ENCODE results near the gene DGKD. TPM values are rescaled to one million over a fixed set of nuclear protein-coding genes. Genes with fewer than 3 reads are reported as not detected.

DGKD gene
- total RNA-seq, 1 experiment from 2014 or later, result 41.4 TPM

DNA sequence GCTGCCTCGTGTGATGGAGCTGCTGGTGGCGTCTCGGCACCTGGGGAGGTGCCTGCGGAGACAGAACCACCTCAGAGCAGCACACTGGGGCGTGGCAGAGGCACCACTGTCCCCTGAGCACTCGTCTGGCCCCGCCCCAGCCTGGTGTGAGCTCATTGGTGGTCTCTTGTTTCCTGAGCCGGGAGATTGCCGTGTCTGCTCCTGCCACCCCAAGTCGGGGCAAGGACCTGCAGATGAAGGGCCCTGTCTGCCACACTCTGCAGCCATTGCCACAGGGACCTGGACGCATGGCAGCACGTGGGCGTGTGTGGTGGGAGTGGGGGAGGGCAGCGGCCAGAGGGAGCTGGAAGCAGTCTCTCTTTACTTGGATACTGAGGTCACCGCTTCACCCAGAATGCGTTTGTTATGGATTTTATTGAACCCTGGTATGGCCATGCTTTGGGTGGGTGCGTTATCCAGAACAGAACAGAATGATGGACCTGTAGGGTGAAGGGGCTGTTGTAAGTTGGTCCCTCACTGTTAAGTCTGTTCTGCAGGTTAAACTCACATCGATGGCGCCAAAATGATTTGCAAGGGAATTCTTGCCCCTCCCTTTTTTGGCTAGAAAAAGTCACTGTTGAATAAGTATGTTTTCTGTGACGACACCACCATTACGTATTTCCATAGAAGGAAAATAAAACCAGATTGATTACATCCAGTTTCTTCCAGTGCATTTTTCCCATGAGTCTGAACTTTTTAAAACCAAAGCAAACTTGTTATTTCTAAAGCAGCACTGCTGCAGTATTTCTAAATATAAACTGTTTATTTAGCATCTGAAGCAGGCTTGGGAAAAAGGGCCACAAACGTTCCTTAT, 120.2 kb downstream of the DGKD start (continued):
- no peak for TF ChIP-seq IRF2 (CRISPR knock-in tag; IDR thresholded peaks at IDR 0.05; ENCODE audit: borderline replicate concordance, low read depth)
- TF ChIP-seq HMGA2 (CRISPR knock-in tag; IDR thresholded peaks at IDR 0.05), result no peak
- no peak for TF ChIP-seq NR3C1 (CRISPR knock-in tag; conservative IDR thresholded peaks at IDR 0.05; ENCODE audit: low read depth)
- no peak for TF ChIP-seq CREB1 (CRISPR knock-in tag; IDR thresholded peaks at IDR 0.05)

DNA sequence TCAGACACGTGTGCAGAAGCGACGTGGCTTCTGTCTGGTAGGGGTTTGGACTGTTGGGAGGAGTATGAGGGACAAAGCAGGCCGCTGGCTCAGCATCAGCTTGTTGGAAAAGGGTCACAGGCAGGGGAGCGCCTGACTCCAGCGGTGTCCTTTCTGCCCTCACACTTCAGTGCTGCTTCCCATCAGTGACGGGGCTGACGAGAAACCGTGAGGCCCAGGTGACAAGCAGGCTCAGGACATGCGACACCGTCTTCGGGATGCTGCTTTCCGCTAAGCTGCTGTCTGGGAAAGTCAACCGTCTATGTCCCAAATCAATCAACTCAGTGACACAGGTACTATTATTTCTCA, 121.7 kb downstream of the DGKD start:
- POLR2A ChIA-PET, result no interaction called here
- Mint-ChIP-seq H3K27me3 (ENCODE audit: low read depth) (no peaks in the 10 kb centered on the region), H3K27ac (no peak overlapping the region), H3K4me3 (no peak overlapping the region), H3K9me3 (no peaks in the 10 kb centered on the region), H3K4me1 (peaks cover 4% of the 10 kb centered on the region; the same call in 1 of the 2 replicates), H3K36me3 (peaks cover 6% of the 10 kb centered on the region)
- DNase-seq (ENCODE audit: low spot score) (no peak), ATAC-seq (no peak)
- TF ChIP-seq NR2C2 (CRISPR knock-in tag; IDR thresholded peaks at IDR 0.05) (no peak), ATF1 (CRISPR knock-in tag; IDR thresholded peaks at IDR 0.05) (no peak)
- CTCF ChIA-PET, result interaction anchor here (1.3 kb wide), 1 partner anchor 33 kb away, joined by 6 read pairs; no protein-coding TSS in a partner anchor

DNA sequence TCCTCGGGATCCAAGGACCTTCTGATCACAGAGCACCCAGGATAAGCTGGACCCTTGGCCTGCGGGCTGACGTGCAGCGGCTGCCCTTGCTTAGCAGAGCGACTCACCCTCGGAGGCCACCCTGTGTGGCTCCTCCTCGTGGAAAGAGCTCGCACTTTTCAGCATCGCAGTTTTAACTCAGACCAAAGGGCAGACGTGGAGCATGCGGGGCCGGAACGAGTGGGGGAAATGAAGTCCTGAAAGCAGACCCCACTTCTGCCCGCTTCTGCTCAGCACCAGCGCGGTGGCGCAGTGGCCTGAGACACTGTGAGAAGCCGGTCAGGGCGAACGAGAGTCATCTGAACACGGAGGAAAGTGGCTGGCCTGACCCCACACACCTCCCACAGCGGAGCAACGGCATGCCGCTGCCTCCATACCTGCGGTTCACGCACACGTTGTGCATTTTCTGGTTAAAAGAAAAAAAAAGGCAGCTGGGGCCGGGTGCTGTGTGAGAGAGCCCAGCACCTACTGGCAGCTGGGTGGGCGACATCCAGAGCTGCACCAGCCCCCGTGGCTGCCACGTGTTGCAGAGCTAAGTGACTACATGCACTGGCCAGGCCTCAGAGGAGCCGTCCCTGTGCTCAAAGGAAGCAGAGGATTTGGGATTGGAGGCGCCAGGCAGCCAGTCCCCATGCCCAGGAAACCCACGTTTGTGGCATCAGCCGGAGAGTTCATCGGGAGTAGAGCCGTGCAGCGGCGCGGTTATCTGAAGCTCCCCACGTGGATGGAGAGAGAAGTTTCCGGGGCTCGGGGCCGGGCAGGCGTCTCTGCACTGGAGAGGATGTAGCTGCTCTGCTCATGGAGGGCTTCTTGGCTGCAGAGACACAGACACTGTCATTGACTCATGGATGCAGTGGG, 122.6 kb downstream of the DGKD start:
- peaks cover 4% of the 10 kb centered on the region; the same call in 1 of the 2 replicates for H3K4me1 Mint-ChIP-seq
- no peaks in the 10 kb centered on the region for H3K27me3 Mint-ChIP-seq (ENCODE audit: low read depth)
- DNase-seq (ENCODE audit: low spot score) (no peak), ATAC-seq (no peak)
- H3K27ac Mint-ChIP-seq, result no peak overlapping the region
- CTCF ChIA-PET, result interaction anchor here (1.1 to 1.3 kb wide), 3 partner anchors 21 to 123 kb away, joined by 3 to 6 read pairs (median 4); no protein-coding TSS in a partner anchor
- no peaks in the 10 kb centered on the region for H3K9me3 Mint-ChIP-seq
- POLR2A ChIA-PET, result no interaction called here
- H3K36me3 Mint-ChIP-seq, result peaks cover 10% of the 10 kb centered on the region
- no peak overlapping the region for H3K4me3 Mint-ChIP-seq
- no peak for TF ChIP-seq MYBL2 (CRISPR knock-in tag; IDR thresholded peaks at IDR 0.05)
- TF ChIP-seq NFYB (CRISPR knock-in tag; conservative IDR thresholded peaks at IDR 0.05; ENCODE audit: low read depth), result no peak
- TF ChIP-seq SMAD3 (CRISPR knock-in tag; IDR thresholded peaks at IDR 0.05; ENCODE audit: borderline replicate concordance), result no peak
- TF ChIP-seq ZNF423 (CRISPR knock-in tag; IDR thresholded peaks at IDR 0.05), result no peak
- TF ChIP-seq, protein P1, sequence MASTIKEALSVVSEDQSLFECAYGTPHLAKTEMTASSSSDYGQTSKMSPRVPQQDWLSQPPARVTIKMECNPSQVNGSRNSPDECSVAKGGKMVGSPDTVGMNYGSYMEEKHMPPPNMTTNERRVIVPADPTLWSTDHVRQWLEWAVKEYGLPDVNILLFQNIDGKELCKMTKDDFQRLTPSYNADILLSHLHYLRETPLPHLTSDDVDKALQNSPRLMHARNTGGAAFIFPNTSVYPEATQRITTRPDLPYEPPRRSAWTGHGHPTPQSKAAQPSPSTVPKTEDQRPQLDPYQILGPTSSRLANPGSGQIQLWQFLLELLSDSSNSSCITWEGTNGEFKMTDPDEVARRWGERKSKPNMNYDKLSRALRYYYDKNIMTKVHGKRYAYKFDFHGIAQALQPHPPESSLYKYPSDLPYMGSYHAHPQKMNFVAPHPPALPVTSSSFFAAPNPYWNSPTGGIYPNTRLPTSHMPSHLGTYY (CRISPR knock-in tag; IDR thresholded peaks at IDR 0.05), result no peak
- no peak for TF ChIP-seq EMX1 (CRISPR knock-in tag; IDR thresholded peaks at IDR 0.05)
- TF ChIP-seq, protein P2, sequence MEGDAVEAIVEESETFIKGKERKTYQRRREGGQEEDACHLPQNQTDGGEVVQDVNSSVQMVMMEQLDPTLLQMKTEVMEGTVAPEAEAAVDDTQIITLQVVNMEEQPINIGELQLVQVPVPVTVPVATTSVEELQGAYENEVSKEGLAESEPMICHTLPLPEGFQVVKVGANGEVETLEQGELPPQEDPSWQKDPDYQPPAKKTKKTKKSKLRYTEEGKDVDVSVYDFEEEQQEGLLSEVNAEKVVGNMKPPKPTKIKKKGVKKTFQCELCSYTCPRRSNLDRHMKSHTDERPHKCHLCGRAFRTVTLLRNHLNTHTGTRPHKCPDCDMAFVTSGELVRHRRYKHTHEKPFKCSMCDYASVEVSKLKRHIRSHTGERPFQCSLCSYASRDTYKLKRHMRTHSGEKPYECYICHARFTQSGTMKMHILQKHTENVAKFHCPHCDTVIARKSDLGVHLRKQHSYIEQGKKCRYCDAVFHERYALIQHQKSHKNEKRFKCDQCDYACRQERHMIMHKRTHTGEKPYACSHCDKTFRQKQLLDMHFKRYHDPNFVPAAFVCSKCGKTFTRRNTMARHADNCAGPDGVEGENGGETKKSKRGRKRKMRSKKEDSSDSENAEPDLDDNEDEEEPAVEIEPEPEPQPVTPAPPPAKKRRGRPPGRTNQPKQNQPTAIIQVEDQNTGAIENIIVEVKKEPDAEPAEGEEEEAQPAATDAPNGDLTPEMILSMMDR (IDR thresholded peaks at IDR 0.05), result no peak
- TF ChIP-seq, protein P3, sequence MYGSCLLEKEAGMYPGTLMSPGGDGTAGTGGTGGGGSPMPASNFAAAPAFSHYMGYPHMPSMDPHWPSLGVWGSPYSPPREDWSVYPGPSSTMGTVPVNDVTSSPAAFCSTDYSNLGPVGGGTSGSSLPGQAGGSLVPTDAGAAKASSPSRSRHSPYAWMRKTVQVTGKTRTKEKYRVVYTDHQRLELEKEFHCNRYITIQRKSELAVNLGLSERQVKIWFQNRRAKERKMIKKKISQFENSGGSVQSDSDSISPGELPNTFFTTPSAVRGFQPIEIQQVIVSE (CRISPR knock-in tag; IDR thresholded peaks at IDR 0.05; ENCODE audit: borderline replicate concordance), result no peak
- no peak for TF ChIP-seq JAZF1 (CRISPR knock-in tag; IDR thresholded peaks at IDR 0.05)
- no peak for TF ChIP-seq RORB (CRISPR knock-in tag; IDR thresholded peaks at IDR 0.05)
- TF ChIP-seq, protein P4, sequence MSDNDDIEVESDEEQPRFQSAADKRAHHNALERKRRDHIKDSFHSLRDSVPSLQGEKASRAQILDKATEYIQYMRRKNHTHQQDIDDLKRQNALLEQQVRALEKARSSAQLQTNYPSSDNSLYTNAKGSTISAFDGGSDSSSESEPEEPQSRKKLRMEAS (CRISPR knock-in tag; IDR thresholded peaks at IDR 0.05), result no peak
- TF ChIP-seq, protein P5, sequence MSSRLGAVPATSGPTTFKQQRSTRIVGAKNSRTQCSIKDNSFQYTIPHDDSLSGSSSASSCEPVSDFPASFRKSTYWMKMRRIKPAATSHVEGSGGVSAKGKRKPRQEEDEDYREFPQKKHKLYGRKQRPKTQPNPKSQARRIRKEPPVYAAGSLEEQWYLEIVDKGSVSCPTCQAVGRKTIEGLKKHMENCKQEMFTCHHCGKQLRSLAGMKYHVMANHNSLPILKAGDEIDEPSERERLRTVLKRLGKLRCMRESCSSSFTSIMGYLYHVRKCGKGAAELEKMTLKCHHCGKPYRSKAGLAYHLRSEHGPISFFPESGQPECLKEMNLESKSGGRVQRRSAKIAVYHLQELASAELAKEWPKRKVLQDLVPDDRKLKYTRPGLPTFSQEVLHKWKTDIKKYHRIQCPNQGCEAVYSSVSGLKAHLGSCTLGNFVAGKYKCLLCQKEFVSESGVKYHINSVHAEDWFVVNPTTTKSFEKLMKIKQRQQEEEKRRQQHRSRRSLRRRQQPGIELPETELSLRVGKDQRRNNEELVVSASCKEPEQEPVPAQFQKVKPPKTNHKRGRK (CRISPR knock-in tag; IDR thresholded peaks at IDR 0.05; ENCODE audit: borderline replicate concordance), result no peak
- TF ChIP-seq, protein P6, sequence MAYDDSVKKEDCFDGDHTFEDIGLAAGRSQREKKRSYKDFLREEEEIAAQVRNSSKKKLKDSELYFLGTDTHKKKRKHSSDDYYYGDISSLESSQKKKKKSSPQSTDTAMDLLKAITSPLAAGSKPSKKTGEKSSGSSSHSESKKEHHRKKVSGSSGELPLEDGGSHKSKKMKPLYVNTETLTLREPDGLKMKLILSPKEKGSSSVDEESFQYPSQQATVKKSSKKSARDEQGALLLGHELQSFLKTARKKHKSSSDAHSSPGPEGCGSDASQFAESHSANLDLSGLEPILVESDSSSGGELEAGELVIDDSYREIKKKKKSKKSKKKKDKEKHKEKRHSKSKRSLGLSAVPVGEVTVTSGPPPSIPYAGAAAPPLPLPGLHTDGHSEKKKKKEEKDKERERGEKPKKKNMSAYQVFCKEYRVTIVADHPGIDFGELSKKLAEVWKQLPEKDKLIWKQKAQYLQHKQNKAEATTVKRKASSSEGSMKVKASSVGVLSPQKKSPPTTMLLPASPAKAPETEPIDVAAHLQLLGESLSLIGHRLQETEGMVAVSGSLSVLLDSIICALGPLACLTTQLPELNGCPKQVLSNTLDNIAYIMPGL (CRISPR knock-in tag; IDR thresholded peaks at IDR 0.05), result no peak
- no peak for TF ChIP-seq OVOL2 (CRISPR knock-in tag; IDR thresholded peaks at IDR 0.05; ENCODE audit: borderline replicate concordance)
- TF ChIP-seq, protein P7, sequence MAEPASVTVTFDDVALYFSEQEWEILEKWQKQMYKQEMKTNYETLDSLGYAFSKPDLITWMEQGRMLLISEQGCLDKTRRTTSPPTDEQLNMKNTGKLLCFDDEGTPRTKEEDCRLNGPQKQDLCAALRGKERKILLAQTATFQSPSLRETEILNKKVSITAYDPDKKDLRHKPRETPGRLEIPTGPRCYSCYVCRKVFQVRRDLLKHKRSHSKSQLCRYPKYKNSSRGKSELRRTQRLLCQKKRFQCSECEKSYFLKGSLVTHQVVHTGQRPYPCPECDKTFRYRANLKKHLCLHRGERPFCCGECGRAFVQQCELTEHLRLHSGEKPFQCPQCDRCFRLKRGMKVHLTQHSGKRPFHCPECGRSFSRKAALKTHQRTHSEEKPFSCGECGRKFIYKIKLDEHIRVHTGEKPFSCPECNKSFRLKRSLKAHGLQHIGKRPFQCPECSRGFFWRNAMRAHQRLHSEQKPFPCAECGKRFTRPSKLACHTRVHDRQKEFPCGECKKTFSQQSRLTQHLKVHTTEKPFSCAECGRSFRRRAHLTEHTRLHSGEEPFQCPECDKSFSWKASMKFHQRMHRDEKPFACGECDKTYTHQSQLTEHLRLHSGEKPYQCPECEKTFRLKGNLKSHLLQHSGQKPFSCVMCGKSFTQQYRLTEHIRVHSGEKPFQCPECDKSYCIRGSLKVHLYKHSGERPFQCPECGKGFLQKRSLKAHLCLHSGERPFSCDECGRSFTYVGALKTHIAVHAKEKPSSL (CRISPR knock-in tag; conservative IDR thresholded peaks at IDR 0.05), result no peak
